ENCODE results near the gene IMMP2L. TPM values are rescaled to one million over a fixed set of nuclear protein-coding genes. Genes with fewer than 3 reads are reported as not detected.

IMMP2L gene
- total RNA-seq, 1 donor from 2014 or later: 20.0 TPM

GRCh38 chr7:110974441-110974840, 587.9 kb downstream of the IMMP2L start:
- peaks cover 7% of the 10 kb centered on the region for H3K36me3 Mint-ChIP-seq (ENCODE audit: low read depth)
- intact Hi-C loops (cut with micrococcal nuclease): no loop called here

DNA sequence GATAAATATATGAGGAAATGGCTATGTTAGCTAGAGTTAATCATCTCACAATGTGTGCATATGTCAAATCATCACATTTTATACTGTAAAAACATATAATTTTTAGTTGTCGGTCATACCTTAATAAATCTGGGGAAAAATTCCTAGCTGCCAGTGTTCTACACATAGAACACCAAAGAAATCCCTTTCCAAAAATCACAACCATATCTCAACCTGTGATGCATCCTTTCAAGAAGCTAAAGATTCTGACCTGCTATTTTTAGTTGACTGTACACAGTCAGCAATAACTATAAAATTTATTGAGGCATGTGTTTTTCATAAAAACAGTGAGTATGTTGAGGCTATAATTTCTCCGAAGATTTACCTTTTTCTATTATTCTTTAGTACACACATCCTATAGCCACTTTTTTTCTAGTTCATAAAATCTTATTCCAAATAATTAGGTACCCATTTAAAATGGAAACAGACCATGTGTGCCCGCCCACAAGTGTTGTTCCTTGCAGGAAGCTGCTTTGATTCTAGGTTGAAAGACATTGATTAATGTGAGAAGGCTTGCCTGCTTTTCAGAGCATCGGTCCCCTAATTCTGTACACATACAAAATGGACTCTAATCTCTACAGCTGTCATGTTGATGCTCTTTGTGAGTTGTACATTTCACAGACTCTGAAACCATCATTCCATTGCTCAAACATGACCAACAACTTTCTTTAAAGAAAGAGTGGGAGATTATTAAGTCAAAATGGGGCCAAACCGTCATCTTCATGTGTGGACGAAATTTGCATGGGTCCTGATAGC, 588.9 kb downstream of the IMMP2L start:
- Mint-ChIP-seq H3K9me3 (peaks cover 4% of the 10 kb centered on the region), H3K27ac (no peak overlapping the region), H3K4me3 (ENCODE audit: low read depth) (no peak overlapping the region), H3K27me3 (ENCODE audit: low read depth) (no peaks in the 10 kb centered on the region), H3K36me3 (ENCODE audit: low read depth) (peaks cover 5% of the 10 kb centered on the region), H3K4me1 (ENCODE audit: low read depth) (peaks cover 32% of the 10 kb centered on the region)
- intact Hi-C loops (cut with micrococcal nuclease): no loop called here
- no peak for DNase-seq (ENCODE audit: low spot score)

More at GRCh38 chr7:110974441-110974840, 587.9 kb downstream of the IMMP2L start:
- Mint-ChIP-seq H3K9me3 (peaks cover 4% of the 10 kb centered on the region), H3K27me3 (ENCODE audit: low read depth) (no peaks in the 10 kb centered on the region), H3K4me3 (ENCODE audit: low read depth) (no peak overlapping the region), H3K4me1 (ENCODE audit: low read depth) (peaks cover 35% of the 10 kb centered on the region), H3K27ac (no peak overlapping the region)
- no peak for DNase-seq (ENCODE audit: low spot score)

DNA sequence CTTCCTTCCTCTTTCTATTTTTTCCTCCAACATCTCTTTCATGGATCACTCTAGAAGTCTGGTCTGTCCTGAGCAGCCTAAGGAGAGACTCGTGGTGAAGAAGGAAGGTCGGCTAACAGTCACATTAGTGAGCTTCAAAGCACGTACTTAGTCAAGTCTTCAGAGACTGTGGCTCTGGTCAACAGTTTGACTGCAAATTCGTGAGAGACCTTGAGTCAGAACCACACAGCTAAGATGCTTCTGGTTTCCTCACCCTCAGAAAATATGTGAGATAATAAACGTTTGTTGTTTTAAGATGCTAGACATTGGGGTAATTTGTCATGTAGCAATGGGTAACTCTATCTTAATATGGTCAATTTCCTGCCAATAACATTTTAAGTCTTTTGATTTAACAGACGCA, 597.5 kb downstream of the IMMP2L start:
- Mint-ChIP-seq H3K36me3 (ENCODE audit: low read depth) (no peaks in the 10 kb centered on the region), H3K4me3 (ENCODE audit: low read depth) (no peak overlapping the region), H3K9me3 (no peaks in the 10 kb centered on the region), H3K4me1 (ENCODE audit: low read depth) (peaks cover 3% of the 10 kb centered on the region), H3K27me3 (ENCODE audit: low read depth) (peaks cover 1% of the 10 kb centered on the region), H3K27ac (no peak overlapping the region)
- intact Hi-C loops (cut with micrococcal nuclease): no loop called here
- DNase-seq (ENCODE audit: low spot score): no peak

- no peak overlapping the region for H3K4me3 Mint-ChIP-seq (ENCODE audit: low read depth)
- H3K9me3 Mint-ChIP-seq: peaks cover 5% of the 10 kb centered on the region
- peaks cover 3% of the 10 kb centered on the region for H3K4me1 Mint-ChIP-seq (ENCODE audit: low read depth)
- intact Hi-C loops (cut with micrococcal nuclease): no loop called here
- H3K27me3 Mint-ChIP-seq (ENCODE audit: low read depth): peaks cover 1% of the 10 kb centered on the region
- DNase-seq (ENCODE audit: low spot score): no peak
- H3K36me3 Mint-ChIP-seq (ENCODE audit: low read depth): no peaks in the 10 kb centered on the region
- H3K27ac Mint-ChIP-seq: no peak overlapping the region
These were observed 599.5 kb downstream of the IMMP2L start for GRCh38 chr7:110962826-110963225.

GRCh38 chr7:110962374-110962773, 599.9 kb downstream of the IMMP2L start:
- Mint-ChIP-seq H3K9me3 (peaks cover 9% of the 10 kb centered on the region), H3K36me3 (ENCODE audit: low read depth) (peaks cover 3% of the 10 kb centered on the region), H3K4me3 (ENCODE audit: low read depth) (no peak overlapping the region), H3K27ac (no peak overlapping the region), H3K4me1 (ENCODE audit: low read depth) (peaks cover 4% of the 10 kb centered on the region), H3K27me3 (ENCODE audit: low read depth) (peaks cover 1% of the 10 kb centered on the region)
- no peak for DNase-seq (ENCODE audit: low spot score)
- intact Hi-C loops (cut with micrococcal nuclease): no loop called here

GRCh38 chr7:110960811-110961210, 601.5 kb downstream of the IMMP2L start:
- DNase-seq (ENCODE audit: low spot score): no peak
- peaks cover 16% of the 10 kb centered on the region for H3K9me3 Mint-ChIP-seq
- H3K27me3 Mint-ChIP-seq (ENCODE audit: low read depth): peaks cover 1% of the 10 kb centered on the region
- no peak overlapping the region for H3K27ac Mint-ChIP-seq
- H3K4me1 Mint-ChIP-seq (ENCODE audit: low read depth): peaks cover 5% of the 10 kb centered on the region
- no peak overlapping the region for H3K4me3 Mint-ChIP-seq (ENCODE audit: low read depth)
- intact Hi-C loops (cut with micrococcal nuclease): no loop called here
- H3K36me3 Mint-ChIP-seq (ENCODE audit: low read depth): peaks cover 4% of the 10 kb centered on the region

GRCh38 chr7:110948280-110948679, 614.0 kb downstream of the IMMP2L start:
- DNase-seq (ENCODE audit: low spot score): no peak
- Mint-ChIP-seq H3K4me1 (ENCODE audit: low read depth) (peaks cover 13% of the 10 kb centered on the region), H3K27me3 (ENCODE audit: low read depth) (no peaks in the 10 kb centered on the region), H3K27ac (no peak overlapping the region), H3K4me3 (ENCODE audit: low read depth) (no peak overlapping the region), H3K36me3 (ENCODE audit: low read depth) (no peaks in the 10 kb centered on the region), H3K9me3 (no peaks in the 10 kb centered on the region)
- intact Hi-C loops (cut with micrococcal nuclease): no loop called here

GRCh38 chr7:110947408-110947807, 614.9 kb downstream of the IMMP2L start:
- Mint-ChIP-seq H3K4me1 (ENCODE audit: low read depth) (peaks cover 13% of the 10 kb centered on the region), H3K27ac (no peak overlapping the region), H3K9me3 (no peaks in the 10 kb centered on the region), H3K27me3 (ENCODE audit: low read depth) (no peaks in the 10 kb centered on the region), H3K4me3 (ENCODE audit: low read depth) (no peak overlapping the region), H3K36me3 (ENCODE audit: low read depth) (no peaks in the 10 kb centered on the region)
- intact Hi-C loops (cut with micrococcal nuclease): no loop called here
- no peak for DNase-seq (ENCODE audit: low spot score)

DNA sequence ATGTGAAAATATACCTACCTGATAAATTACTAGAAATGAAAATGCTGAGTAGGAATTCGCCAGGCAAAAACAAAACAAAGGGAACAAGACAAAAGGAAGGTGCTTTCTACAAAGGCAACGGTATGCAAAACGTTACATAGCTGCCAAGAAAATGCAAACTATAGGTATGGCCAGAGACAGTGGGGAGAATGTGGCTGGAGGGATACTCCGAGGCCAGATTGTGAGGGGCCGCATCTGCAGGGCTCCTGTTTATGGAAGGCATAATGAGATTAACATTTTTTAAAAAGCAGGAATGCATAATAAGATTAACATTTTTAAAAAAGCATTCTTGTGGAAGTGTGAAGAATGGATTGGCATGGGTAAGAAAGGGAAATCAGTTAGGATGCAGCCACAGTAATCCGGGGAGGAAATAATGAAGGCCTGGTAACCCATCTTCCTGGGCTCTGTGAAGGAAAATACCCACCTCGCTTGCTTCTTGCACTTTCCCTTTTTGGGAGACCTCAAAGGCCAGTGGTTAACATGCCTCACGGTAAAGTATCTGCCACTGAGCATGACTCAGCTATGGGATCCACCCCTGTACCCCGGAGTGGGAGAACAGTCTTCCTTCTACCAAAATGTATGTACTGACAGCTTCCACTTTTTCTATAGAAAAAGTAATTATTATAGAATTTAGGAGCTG, 617.2 kb downstream of the IMMP2L start:
- peaks cover 15% of the 10 kb centered on the region for H3K4me1 Mint-ChIP-seq (ENCODE audit: low read depth)
- intact Hi-C loops (cut with micrococcal nuclease): no loop called here
- no peak for DNase-seq (ENCODE audit: low spot score)
- H3K27ac Mint-ChIP-seq: no peak overlapping the region
- no peak overlapping the region for H3K4me3 Mint-ChIP-seq (ENCODE audit: low read depth)
- H3K27me3 Mint-ChIP-seq (ENCODE audit: low read depth): no peaks in the 10 kb centered on the region
- H3K36me3 Mint-ChIP-seq (ENCODE audit: low read depth): no peaks in the 10 kb centered on the region
- no peaks in the 10 kb centered on the region for H3K9me3 Mint-ChIP-seq

- no peaks in the 10 kb centered on the region for H3K36me3 Mint-ChIP-seq (ENCODE audit: low read depth)
- H3K4me1 Mint-ChIP-seq (ENCODE audit: low read depth): peaks cover 15% of the 10 kb centered on the region
- H3K9me3 Mint-ChIP-seq: no peaks in the 10 kb centered on the region
- DNase-seq (ENCODE audit: low spot score): no peak
- intact Hi-C loops (cut with micrococcal nuclease): no loop called here
- H3K27me3 Mint-ChIP-seq (ENCODE audit: low read depth): no peaks in the 10 kb centered on the region
- H3K4me3 Mint-ChIP-seq (ENCODE audit: low read depth): no peak overlapping the region
- no peak overlapping the region for H3K27ac Mint-ChIP-seq
These were observed 617.8 kb downstream of the IMMP2L start for GRCh38 chr7:110944448-110944847.

DNA sequence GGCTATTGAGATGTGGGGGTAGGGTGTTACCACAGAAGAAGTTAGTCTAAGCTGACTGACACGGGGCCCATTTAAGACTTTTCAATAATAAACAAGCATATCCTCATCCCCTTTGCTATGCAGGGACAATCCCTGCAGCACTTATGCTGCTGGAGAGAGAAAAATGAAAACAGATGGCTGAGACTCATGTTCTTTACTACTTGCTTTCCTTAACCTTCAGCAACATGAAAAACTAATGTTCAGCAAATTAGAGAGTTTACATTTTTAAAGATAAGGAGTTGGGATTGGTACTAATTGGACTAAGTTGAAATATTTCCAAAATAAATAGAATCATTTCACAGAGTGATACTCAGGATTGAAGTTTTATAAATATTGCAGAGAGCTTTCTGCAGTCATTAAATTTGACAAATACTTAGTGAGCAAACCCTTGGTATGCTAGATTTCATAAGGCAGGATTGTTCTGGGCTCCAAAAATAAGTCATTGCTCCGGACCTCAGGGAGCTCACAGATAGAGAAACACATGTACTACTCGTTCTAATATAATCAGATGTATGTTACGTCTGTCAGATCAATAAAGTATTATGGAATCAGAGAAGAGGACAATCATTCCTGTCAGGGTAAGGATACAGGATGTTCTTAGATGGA, 618.5 kb downstream of the IMMP2L start:
- no peak overlapping the region for H3K4me3 Mint-ChIP-seq (ENCODE audit: low read depth)
- H3K27me3 Mint-ChIP-seq (ENCODE audit: low read depth): no peaks in the 10 kb centered on the region
- intact Hi-C loops (cut with micrococcal nuclease): no loop called here
- H3K9me3 Mint-ChIP-seq: no peaks in the 10 kb centered on the region
- H3K4me1 Mint-ChIP-seq (ENCODE audit: low read depth): peaks cover 10% of the 10 kb centered on the region
- no peak for DNase-seq (ENCODE audit: low spot score)
- no peaks in the 10 kb centered on the region for H3K36me3 Mint-ChIP-seq (ENCODE audit: low read depth)
- H3K27ac Mint-ChIP-seq: no peak overlapping the region

DNA sequence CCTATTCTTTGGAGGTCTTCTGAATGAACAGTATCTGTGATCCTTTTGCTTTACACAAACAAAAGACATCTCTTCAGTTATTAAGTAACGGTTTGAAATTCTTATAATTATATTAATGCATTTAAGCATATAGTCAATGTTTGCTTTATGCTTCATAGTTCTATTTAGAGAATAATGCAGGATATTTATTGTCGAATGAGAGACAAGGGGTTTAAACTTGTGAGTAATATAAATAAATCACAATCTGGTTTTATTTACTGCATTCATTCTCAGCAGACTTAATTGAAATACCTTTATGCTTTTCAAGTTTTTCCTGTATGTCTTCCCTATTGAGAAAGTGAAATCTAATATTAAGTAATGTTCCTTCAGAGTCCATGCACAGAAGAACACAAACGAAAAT, 620.9 kb downstream of the IMMP2L start:
- intact Hi-C loops (cut with micrococcal nuclease): no loop called here
- Mint-ChIP-seq H3K27me3 (ENCODE audit: low read depth) (no peaks in the 10 kb centered on the region), H3K4me1 (ENCODE audit: low read depth) (peaks cover 12% of the 10 kb centered on the region), H3K36me3 (ENCODE audit: low read depth) (no peaks in the 10 kb centered on the region), H3K9me3 (peaks cover 8% of the 10 kb centered on the region), H3K4me3 (ENCODE audit: low read depth) (no peak overlapping the region), H3K27ac (no peak overlapping the region)
- DNase-seq (ENCODE audit: low spot score): no peak

DNA sequence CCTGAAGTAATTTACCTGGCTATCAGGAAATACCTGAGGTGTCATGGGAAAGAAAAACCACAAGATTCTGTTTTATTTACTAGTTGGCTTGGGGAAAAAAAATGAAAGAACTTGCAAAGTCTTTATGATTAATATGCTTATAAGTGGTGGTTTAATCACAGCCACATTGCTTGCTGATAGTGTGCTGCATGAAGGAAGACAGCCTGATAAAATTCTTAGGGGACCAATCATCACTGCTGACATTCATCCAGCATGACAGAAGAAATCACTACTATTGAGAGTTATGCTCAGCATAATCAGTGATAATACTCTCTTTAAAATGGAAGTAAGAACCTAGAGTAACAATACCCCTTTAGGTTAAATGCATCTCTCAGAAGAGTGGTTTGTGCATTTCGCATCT, 621.5 kb downstream of the IMMP2L start:
- intact Hi-C loops (cut with micrococcal nuclease): no loop called here
- Mint-ChIP-seq H3K36me3 (ENCODE audit: low read depth) (no peaks in the 10 kb centered on the region), H3K4me1 (ENCODE audit: low read depth) (peaks cover 11% of the 10 kb centered on the region), H3K27ac (no peak overlapping the region), H3K4me3 (ENCODE audit: low read depth) (no peak overlapping the region), H3K27me3 (ENCODE audit: low read depth) (no peaks in the 10 kb centered on the region), H3K9me3 (peaks cover 11% of the 10 kb centered on the region)
- DNase-seq (ENCODE audit: low spot score): no peak

Data from activated T-helper 2 cell treated with anti-CD3 and anti-CD28 coated beads, Interferon-gamma antibody, Interleukin-2, Interleukin-4, amounts not matched to agents 10 μg/mL and 5 μg/mL and 100 μg/mL, durations not matched to agents 14 hours and 24 hours and 36 hours (primary cell).